ENCODE results near the gene SMARCAL1.

The SMARCAL1 gene

DNA sequence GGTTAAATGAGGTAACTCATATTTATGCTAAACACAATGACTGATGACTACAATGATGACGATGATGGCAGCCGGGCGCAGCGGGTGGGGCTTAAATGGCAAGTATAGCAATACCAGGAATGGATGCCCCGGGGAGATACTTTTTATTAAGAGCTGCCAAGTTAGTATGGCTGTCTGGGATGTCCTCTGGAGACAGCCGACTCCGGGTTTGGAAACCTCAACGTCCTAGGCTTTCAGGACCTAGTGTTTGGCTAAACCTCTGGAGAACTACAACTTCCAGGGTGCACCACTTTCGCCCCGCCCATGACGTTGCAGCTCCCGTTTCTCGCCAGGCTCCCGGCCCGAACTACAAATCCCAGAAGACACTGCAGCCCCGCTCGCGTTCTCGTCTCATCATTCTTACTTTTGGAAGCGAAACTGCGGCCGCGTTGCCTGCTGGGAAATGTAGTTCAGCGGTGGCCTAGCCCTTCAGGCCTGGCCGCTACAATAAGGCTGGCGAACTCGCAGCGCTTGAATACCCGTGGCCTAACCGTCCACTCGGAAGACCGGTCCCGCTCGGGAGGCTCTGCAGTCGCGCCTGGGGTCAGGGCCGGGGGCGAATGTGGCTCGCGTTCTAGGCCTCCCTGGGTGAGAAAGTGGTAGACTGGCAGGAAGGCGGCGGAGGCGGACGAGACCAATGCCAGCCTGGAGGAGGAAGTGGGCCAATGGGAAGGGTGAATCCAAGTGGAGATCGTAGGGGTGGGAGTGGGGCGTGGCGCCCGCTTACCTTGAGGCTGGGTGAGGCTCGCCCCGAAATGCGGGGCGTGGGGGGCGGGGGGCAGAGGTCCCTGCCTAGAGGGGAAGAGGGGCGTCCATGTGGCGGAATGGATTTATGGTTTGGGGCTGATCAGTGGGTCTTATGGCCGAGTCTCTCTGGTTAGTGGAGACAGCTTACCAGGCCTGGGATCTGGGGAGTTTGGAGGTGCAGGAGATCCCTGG is at the start of gene SMARCAL1 (continued):
- TF ChIP-seq AEBP2 (tag by site-specific recombination; IDR thresholded peaks at IDR 0.05; ENCODE audit: borderline replicate concordance) (no peak), ZNF513 (tag by site-specific recombination; IDR thresholded peaks at IDR 0.05) (peak; percentile 78), ZNF501 (tag by site-specific recombination; IDR thresholded peaks at IDR 0.05) (peak; percentile 70; the same call in 1 of the 2 replicates), ZNF76 (tag by site-specific recombination; IDR thresholded peaks at IDR 0.05; ENCODE audit: borderline replicate concordance, low read depth) (peak; percentile 99), ZNF843 (tag by site-specific recombination; IDR thresholded peaks at IDR 0.05) (no peak)
- TF ChIP-seq, protein P1, sequence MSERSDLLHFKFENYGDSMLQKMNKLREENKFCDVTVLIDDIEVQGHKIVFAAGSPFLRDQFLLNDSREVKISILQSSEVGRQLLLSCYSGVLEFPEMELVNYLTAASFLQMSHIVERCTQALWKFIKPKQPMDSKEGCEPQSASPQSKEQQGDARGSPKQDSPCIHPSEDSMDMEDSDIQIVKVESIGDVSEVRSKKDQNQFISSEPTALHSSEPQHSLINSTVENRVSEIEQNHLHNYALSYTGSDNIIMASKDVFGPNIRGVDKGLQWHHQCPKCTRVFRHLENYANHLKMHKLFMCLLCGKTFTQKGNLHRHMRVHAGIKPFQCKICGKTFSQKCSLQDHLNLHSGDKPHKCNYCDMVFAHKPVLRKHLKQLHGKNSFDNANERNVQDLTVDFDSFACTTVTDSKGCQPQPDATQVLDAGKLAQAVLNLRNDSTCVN (tag by site-specific recombination; optimal IDR thresholded peaks at IDR 0.05): peak; percentile 48
- TF ChIP-seq, protein P2, sequence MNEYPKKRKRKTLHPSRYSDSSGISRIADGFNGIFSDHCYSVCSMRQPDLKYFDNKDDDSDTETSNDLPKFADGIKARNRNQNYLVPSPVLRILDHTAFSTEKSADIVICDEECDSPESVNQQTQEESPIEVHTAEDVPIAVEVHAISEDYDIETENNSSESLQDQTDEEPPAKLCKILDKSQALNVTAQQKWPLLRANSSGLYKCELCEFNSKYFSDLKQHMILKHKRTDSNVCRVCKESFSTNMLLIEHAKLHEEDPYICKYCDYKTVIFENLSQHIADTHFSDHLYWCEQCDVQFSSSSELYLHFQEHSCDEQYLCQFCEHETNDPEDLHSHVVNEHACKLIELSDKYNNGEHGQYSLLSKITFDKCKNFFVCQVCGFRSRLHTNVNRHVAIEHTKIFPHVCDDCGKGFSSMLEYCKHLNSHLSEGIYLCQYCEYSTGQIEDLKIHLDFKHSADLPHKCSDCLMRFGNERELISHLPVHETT (tag by site-specific recombination; IDR thresholded peaks at IDR 0.05): no peak

DNA sequence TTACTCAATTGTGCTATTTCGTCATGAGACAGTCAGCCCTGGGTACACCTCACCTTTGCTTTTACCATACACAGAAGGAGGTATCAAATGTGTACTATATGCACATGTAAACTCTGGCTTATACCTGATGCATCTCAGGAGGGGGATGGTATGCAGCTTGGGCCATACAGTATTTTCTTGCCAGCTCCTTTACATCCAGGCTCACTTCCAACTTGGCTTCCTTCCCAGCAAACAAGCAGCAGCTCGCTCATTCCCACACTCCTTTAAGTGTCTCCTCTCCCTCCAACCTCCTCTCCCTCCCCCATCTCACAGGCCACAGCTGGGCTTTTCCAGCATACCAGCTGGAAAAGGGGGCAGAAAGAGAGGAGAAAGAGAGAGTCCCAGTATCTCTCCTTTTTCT is 49.6 kb upstream of the SMARCAL1 start:
- ChIA-PET POLR2A (interaction anchor here (0.6 kb wide), 2 partner anchors 10 to 16 kb away, joined by 5 read pairs; partner anchors contain the start of gene MARCHF4), CTCF (interaction anchor here (0.6 to 1.5 kb wide), 4 partner anchors 10 to 303 kb away, joined by 3 to 4 read pairs (median 4); partner anchors contain the start of gene MARCHF4)
- Histone ChIP-seq H3K27ac (ENCODE audit: extremely low read depth, low read depth, low read length) (no peak overlapping the region), H3K4me1 (ENCODE audit: control insufficient read depth, insufficient read depth, low read length) (peaks cover 3% of the 10 kb centered on the region; the same call in 1 of the 2 replicates), H3K4me3 (ENCODE audit: low read depth, low read length) (no peak overlapping the region), H3K36me3 (ENCODE audit: control insufficient read depth in 2 of 2, insufficient read depth in 1 of 2, low read length in 2 of 2) (no peaks in the 10 kb centered on the region), H3K9me3 (ENCODE audit: control insufficient read depth, insufficient read depth, low read depth, low read length) (no peaks in the 10 kb centered on the region)
- TF ChIP-seq ZNF626 (tag by site-specific recombination; IDR thresholded peaks at IDR 0.05) (no peak), ZNF473 (tag by site-specific recombination; IDR thresholded peaks at IDR 0.05) (no peak), ZNF585B (tag by site-specific recombination; IDR thresholded peaks at IDR 0.05) (no peak), PRDM10 (tag by site-specific recombination; IDR thresholded peaks at IDR 0.05) (peak; percentile 67; the same call in 1 of the 2 replicates), MZF1 (tag by site-specific recombination; IDR thresholded peaks at IDR 0.05; ENCODE audit: borderline replicate concordance) (0 out of 2 replicates have a peak, but pooled peaks have one; percentile 30), ZNF280D (tag by site-specific recombination; IDR thresholded peaks at IDR 0.05) (no peak), ZNF121 (tag by site-specific recombination; IDR thresholded peaks at IDR 0.05) (no peak), OSR2 (tag by site-specific recombination; IDR thresholded peaks at IDR 0.05) (0 out of 2 replicates have a peak, but pooled peaks have one; percentile 19), ZNF391 (tag by site-specific recombination; IDR thresholded peaks at IDR 0.05; ENCODE audit: borderline replicate concordance, low read depth) (no peak), ZNF596 (tag by site-specific recombination; IDR thresholded peaks at IDR 0.05) (no peak), SCRT2 (tag by site-specific recombination; IDR thresholded peaks at IDR 0.05) (peak; percentile 80), KLF8 (tag by site-specific recombination; IDR thresholded peaks at IDR 0.05) (no peak)

Measured in HEK293 (cell line).